M059J (cell line): ENCODE measurements around the gene PSMC2. TPM values are rescaled to one million over a fixed set of nuclear protein-coding genes. Genes with fewer than 3 reads are reported as not detected.

Experiments used
- DNase-seq: peaks from one replicate; pipeline ENCODE4 v3.0.0-alpha.2; 2012; ENCODE audit warnings: low read depth
- total RNA-seq: library from RNA; depleted of rRNA; stranded (reverse); fragments of >200 nt; shearing (Covaris generic); gene quantifications from 2 replicates; pipeline ENCODE4 v1.2.3, GENCODE V29; 2014; rRNA removed

Gene PSMC2
- total RNA-seq, result 308 and 480 TPM in 2 replicates

DNA sequence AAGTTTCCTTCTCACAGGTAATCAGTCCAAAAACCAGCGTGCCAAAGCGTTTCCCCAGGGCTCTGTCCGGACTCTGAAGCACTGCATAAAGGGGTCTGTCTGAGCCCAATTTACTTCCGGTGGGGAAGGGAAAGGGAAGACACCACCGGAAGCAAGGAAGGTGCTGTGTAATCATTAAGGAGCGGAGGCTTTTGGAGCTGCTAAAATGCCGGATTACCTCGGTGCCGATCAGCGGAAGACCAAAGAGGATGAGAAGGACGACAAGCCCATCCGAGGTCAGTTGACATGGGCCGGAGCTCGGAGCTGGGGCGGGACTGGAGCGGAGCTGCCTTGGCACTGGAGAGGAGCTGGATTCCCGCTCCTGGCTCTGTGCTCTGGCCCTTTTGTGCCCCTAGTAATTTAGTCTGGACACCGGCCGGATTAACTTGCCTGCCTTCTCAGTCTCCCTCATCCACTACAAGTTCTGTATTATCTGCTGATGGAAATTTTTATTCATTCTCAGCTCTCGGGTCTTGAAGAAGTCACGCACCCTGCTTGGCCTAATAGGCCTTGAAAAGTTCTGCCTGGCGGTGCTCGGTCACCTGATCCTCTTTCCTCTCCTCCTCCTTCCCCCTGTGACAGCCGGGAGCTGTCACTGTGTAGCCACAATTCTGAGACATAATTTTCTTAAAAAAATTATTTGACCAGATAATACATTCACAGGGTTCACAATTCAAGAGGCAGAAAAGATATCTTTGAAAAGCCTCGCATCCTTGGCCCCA, at the start of gene PSMC2:
PSMC2 (plus strand) TSS at position 137 of the 761 bp plus-strand sequence; CDS start at position 206, 69 bp downstream.
- DNase-seq, result peak; percentile 93

DNA sequence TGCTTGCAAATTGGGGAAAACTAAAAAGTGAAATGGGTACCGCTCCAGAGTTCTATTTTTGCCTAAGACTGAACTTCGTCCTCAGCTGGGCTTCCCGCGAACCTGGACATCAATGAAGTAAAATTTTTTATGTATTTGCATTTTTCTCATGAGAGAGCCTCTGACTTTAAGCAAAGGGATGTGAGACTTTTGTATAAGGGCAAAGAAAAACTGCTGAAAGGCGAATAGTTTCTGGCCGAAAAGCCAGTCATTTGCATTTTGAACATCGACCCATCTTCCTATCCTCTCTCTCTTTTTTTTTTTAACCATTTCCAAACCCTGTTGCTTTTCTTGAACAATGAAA, 49.6 kb upstream of the PSMC2 start:
- DNase-seq, result no peak

DNA sequence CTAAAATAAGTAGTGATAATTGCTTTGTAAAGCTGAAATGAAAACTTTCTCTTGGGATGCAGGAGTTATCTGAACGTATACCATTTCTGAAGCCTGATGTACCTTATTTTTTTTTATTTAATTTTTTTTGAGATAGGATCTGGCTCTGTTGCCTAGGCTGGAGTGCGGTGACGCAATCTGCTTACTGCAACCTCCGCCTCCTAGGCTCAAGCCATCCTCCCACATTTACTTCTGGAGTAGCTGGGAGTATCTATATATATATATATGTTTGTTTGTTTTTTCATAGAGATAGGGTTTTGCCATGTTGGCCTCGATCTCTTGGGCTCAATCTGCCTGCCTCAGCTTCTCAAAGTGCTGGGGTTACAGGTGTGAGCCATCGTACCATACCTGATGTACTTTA, 47.8 kb upstream of the PSMC2 start:
- DNase-seq, result no peak

DNA sequence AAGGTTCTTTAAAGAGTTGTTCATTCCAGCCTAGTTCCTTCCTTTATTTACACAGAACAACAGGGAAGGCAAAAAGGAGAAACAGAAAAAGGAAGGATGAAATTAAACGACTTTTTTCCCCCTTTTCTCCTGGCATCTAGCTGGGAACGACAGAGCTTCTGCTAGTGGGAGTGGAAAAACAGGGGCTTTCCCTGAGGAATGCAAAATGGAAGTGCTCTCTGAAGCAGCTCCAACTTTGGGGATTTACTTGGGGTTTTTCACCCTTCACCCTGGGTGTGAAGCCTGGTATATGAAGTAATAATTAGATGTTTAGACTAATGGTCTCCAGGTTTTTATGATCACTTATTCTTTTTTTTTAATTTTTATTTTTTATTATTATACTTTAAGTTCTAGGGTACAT, 46.0 kb upstream of the PSMC2 start:
- DNase-seq, result no peak

DNA sequence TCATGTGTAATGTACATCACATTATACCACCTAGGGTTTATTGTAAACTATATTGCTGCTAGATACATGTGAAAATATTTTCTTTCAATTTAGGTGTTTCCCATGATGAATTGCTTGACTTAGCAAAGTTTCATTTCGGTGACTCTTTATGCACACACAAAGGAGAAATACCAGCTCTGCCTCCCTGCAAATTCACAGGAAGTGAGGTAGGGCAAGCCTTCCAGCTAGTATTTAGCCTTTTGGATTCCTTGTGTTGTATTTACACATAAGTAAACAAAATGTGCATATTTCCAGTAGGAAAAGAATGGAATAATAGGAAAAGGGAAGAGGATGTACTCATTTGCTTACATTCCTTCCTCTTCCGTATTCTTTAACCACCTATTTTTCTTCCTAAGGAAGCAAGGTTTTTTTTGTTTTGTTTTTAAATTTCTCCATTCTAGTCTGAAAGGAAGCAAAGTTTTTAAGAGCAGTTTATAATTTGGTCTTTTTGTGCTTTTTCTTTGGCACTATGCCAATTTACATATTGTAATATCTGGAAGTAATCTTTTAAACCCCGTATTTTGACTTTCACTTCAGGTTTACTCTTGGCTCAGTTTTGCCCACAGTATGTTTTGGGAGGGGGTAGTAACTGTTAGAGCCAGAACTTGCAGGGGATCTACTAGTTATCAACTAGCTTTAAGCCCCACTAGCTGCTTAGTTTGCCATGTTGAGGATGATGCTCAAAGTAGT, 39.8 kb upstream of the PSMC2 start:
- DNase-seq, result no peak

DNA sequence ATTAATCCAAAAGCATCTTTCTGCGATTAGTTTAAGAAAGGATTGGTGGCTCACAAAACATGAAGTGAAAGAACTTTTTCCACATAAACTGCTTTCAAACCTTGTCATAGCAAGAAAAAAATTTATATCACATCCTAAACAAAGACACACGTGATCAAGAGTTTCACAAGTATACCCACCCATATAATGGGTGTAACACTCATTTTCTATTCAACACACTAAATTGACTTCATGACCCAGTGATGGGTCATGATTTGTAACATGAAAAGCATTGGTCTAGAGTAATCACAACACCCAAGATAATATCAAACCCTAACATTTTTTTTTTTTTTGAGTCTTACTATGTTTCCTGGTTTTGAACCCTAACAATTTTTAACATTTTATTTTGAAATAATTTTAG, 32.6 kb upstream of the PSMC2 start:
- DNase-seq, result no peak

DNA sequence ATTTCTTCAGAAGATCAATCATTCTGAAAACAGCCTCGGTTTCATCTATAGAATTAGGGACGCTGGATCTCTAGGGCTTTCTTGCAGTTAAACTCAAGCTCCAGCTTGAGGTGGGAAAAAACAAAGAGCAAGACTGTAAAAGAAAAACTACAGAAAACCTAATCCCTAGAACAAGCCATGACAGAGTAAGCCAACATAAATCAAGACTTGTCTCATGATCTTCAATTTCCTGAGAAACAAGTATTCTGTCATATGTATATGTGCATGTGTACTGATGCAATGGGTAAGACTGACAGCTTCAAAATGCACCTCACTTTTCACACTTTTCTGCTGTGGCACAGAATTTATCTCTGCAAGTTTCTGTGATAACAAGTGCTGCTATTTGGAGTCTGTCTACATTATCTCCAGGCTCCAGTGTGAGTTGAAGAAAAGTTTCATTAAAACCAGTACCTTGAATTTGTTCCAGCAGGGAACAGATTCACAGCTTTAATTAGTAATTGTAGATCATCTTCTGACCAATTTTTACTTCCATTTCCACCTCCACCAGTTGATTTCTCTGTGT, 31.0 kb upstream of the PSMC2 start:
- no peak for DNase-seq

DNA sequence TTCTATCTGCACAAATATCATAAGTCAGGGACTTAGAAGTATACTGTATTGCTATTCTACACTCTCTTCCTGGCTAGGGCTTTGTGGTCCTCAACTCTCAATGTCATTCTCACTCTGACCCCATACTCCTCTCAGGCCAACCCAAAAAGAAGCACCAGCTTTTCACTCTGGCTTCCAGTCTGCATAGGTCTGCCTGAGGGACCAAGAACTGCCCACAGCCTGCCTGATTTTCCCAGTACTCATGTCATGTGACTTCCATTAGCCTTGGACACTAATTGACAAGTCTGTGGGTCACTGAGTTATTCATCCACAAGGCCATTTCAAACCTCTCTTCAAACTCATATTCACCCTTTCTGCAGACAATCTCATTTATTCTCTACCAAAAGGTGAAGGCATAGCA, 30.4 kb upstream of the PSMC2 start:
- no peak for DNase-seq

DNA sequence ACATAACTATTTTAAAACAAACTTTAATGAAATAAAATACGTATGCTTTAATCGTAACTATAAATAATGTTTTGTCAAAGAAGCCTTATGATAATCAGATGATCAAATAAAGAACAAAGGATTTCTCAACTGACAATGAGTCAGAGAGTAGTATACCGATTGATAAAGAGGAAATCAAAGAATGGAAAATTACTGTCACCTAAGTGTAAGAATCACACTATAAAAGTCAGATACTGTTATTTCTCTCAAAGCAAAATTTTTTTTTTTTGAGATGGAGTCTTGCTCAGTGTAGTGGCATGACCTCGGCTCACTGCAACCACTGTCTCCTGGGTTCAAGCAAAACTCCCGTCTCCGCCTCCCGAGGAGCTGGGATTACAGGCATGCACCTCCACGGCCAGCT, 21.7 kb upstream of the PSMC2 start:
- no peak for DNase-seq

DNA sequence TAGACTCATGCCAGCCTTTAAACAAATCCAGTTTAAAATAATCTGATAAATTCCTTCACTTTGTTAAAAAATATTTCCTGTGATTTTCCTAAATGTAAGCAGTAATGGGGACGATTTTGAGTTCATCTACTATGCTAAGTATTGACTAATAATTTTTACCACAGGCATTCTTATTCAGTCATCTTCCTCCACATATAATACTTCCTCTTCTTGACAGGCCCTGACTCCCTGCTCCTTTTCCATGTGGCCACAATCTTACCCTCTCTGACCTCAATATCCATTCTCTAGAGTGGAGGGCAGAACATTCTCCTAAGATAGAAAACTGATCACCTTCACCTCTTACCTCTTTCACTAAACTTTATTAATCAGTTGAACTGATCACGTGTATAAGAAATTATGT, 10.7 kb upstream of the PSMC2 start:
- DNase-seq, result no peak

DNA sequence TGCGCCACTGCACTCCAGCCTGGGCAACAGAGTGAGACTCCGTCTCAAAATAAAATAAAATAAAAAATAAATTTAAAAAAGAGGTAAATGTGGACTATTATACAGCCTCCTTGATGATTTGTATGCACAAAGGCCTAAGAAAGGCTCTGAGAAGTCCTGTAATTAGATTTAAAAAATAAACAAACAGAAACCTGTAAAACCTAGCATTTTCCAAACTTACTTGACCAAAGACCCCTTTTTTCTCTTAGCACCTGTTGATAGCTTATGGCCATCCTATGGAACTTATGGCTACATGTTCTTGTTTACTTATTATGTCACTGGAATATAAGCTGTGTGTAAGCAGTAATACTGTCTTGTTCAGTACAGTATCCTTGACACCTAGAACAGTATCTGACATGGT, 8.6 kb upstream of the PSMC2 start:
- DNase-seq, result no peak

DNA sequence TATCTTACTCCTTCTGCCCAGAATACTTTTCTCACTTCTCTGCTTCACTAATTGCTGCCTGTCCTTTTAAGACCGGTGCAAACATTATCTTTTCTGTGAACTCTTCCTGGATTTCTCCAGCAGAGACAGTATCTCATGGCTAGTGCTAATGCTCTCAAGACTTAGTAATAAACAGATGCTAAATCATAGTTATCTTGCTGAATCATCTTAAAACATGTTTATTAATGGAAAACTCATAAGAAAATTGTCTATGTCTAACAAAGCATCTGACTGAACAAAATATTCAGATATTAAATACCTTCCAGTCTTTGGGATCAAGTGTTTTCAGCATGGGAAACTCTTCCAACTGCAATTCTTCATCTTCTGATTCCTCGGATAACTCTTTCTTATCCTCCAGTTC, 6.0 kb upstream of the PSMC2 start:
- DNase-seq, result no peak

DNA sequence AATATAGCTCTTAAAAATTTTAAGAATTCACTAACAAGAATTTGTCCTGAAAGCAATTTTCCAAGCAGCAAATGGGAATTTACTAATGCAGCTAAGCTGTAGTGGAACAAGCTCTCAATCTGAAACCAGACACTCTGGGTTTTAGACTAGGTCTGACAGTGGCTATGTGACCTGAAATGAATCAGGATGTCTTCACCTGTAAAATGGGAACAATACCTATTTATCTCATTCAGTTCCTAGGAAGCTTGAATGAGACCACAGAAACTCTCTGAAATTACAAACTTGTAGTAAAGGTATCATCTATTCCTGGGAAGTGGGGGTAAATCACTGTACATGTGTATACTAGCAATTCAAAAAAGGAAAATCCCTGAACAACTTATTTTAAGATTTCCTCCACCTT, 4.1 kb upstream of the PSMC2 start:
- no peak for DNase-seq

DNA sequence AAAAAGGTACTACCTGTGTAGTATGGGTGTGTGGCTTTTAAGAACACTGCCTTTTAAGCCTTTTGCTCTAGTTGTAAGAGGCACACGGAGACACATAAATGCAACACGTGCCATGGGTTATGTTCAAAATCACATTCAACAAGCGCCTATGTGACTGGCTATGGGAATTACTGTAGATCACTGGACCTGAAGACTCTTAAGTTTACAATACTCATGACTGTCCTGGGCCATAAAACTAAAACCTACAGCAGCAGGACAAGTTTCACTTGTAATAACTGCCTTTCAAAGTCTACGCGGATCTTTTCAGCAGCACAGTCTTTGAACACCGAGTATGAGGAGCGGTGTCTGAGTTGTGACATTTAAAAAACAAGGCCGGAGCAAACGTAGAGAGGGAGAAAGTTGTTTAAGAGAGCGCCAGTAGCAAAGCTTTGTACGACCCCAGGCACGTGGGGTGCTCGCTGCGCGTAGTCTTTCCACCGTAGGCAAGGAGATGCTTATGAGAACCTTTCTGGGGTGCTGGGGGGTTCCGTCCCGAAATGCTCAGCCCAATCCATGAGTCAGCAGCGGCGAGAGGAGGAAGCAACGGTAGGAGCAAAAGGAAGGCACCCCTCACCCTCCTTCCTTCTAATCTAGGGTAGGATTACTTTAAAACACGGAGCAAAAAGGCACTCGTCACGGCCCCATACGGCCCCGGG, 3.5 kb upstream of the PSMC2 start:
- peak; percentile 63 for DNase-seq

DNA sequence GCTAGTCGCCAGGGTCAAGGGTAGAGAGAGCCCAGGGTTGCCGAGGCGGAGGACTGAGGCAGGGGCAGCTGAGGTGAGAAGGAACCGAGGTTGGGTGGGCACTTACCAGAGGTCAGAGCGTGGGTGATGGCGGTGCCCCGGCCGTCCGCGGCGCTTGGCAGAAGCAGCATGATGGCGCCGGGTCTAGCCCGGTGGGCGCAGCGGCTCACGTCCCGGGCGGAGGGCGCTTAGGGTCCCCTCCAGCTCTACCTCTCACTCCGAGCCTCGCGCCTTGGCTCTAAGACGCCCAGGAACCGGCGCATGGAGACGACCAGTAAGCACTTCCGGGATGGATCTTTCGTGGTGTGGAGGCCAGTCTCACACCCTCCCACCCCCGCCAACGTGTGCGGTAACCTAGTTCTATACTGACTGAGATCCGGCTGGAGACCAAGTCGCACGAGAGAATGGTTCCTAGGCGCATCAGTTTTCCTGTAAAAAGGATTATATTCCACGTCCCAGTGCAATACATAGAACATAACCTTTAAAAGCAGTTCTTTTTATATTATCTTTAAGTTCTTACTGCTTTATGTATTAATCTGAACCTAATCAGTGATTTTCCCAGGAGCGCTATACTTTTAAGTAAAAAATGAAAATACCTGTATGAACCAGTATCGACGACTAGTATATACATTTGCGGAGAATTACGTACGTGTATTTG, 2.8 kb upstream of the PSMC2 start, which contains the start of gene DNAJC2:
DNAJC2 (minus strand) TSS at position 315 of the 697 bp plus-strand sequence; CDS start at position 170, 145 bp downstream.
- DNase-seq, result peak; percentile 94

DNA sequence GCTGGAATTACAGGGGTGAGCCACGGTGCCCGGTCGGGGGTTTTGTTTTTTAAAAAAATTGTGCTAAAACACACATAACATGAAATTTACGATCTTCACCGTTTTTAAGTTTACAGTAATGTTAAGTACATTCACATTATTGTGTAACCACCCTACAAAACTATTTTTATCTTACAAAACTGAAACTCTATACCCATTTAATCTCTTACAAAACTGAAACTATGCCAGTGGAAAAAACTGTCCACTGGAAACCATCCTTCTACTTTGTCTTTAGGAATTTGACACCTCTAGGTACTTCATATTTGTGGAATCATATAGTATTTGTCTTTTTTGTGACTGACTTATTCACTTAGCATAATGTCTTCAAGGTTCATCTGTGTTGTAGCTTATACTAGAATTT, 1.0 kb upstream of the PSMC2 start:
- DNase-seq, result no peak

DNA sequence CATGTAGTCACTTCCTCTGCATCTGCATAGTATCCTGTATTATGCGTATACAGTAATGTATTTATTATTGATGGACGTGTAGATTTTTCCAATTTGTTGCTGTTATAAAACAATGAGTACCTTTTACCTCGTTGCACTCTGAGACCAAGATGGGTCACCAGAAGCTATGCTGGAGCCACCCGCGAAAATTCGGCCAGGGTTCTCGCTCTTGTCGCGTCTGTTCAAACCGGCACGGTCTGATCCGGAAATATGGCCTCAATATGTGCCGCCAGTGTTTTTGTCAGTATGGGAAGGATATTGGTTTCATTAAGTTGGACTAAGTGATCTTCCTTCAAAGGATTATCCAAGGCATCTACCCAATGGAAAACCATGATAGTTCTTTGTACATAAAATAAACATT, 1.0 kb downstream of the PSMC2 start:
- DNase-seq, result no peak

DNA sequence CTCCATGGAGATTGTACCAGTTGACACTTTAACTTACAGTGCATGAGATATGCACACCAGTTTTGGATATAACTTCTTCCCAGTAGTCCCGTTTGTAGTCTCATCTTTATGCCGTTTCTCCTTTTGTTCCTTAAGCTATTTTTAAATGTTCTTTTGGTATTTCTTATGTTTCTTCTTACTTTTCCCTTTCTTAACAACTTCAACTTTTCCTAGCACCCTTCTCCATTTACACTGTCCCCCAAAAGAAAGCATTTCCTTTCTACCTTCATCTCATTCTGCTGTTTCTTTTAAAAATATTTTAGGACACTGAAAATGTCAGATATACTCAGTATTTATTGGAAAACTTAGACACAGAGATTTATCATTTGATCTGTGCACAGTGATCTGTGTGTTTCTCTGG, 1.5 kb downstream of the PSMC2 start:
- no peak for DNase-seq

DNA sequence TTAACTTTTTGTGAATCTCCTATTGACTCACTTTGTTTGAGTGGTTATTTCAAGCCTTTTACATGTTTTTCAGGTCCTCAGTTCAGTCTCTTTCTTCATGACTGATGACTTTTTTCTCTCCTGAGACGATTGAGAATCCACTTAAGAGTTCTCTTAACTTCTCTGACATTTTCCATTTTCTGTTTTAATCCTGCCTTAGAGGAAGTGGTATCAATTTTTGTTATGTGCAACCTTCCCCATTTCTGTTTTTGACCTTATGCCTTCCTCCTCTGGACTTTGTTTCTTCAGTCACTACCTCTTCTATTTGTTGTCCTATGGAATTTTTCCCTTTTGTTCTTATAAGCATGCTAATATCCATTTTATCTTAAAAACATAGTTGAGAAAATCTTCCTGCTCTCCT, 2.4 kb downstream of the PSMC2 start:
- DNase-seq, result no peak

DNA sequence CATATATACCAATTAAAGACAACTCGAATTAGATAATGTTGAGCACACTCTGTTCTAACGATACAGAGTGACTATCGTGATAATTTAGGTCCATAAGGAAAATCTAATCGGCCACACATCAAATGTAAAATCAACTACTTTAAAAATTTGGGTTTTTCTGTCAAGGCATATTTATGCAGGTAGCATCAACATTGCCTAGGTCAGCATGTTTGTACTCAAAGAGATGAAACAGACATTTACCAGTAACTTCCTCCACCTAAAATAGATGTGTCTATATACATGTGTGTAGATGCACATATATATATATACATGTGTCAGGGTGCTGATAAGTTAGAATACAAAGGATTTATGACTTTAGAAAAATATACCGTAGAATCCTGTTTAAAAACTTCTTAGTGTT, 22.0 kb downstream of the PSMC2 start:
- no peak for DNase-seq

DNA sequence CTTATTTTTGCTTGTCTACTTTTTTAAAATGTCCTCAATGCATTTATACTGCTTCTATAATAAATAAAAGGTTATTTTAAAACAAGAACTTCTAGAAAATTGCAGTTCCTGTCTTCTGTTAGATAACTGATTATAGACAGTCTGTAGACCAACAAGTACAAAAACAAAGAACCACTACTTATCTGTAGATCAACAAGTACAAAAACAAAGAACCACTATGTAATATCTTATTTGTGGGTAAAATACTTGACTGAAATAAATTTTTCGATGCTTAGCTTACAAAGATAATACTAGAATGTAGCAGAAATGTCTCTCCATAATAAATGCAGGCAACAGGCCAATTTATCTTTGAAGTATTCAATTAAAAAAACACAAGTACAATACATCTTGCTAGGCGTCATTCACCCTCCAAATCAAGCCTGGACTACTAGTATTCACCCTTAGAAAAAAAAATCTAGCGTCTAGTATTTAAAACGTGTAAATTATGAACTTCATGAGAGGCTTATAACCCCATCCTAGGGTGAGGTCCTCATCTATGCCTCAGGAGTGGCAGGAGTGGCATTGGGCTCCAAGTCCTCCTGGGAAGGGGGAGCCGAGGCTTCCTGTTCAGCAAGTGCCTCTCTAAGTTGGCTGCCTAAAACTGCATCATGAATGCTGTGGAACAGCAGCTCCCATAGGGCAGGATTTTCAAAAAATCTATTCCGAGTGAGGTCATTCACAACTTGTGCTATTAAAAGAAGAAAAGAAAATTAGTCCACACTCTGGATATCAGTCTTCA, 26.6 kb downstream of the PSMC2 start:
- no peak for DNase-seq
